SU-DHL-6 (cell line): ENCODE measurements around the gene EFCAB3.
"Not testable (repeated sequence)": the region's sequence is repeated elsewhere in the genome, so short reads cannot be mapped to it uniquely, and the experiment has no call there.

Experiments used
- H2AFZ ChIP-seq: fragments of 200-600 bp; sonication (generic); 2 replicates; pipeline ENCODE4 v1.6.1; 2014; ENCODE audit warnings: low read depth, mild to moderate bottlenecking, moderate library complexity, mixed read lengths, antibody characterized with exemption, low read length; ENCODE audit not compliant: severe bottlenecking
- H3F3A ChIP-seq: fragments of 200-600 bp; shearing (Covaris generic); 2 replicates; pipeline ENCODE4 v1.6.0; 2016; ENCODE audit warnings: antibody characterized with exemption, mild to moderate bottlenecking; ENCODE audit not compliant: insufficient read depth
- H3K27ac ChIP-seq: fragments of 200-600 bp; sonication (generic); 2 replicates; pipeline ENCODE4 v1.5.1; 2016; ENCODE audit warnings: low read depth, mild to moderate bottlenecking, low read length, moderate library complexity, mixed read lengths
- H3K27me3 ChIP-seq: fragments of 200-600 bp; sonication (generic), shearing (Covaris generic); 2 replicates; pipeline ENCODE4 v1.6.0; 2014; ENCODE audit warnings: mild to moderate bottlenecking, low read length
- H3K36me3 ChIP-seq: fragments of 200-600 bp; sonication (generic); 2 replicates; pipeline ENCODE4 v1.6.1; 2014; ENCODE audit warnings: mild to moderate bottlenecking, low read length, mixed read lengths
- H3K4me2 ChIP-seq: fragments of 300-600, 200-600 bp; shearing (Covaris generic), sonication (generic); 2 replicates; pipeline ENCODE4 v1.6.0; 2014; ENCODE audit warnings: low read length, low read depth, mild to moderate bottlenecking; ENCODE audit not compliant: poor library complexity, severe bottlenecking
- H3K4me3 ChIP-seq: fragments of 200-600 bp; sonication (generic); 2 replicates; pipeline ENCODE4 v1.5.1; 2014; ENCODE audit warnings: antibody characterized with exemption, low read length, mild to moderate bottlenecking, mixed read lengths; ENCODE audit not compliant: insufficient read depth, poor library complexity, severe bottlenecking
- H3K79me2 ChIP-seq: fragments of 200-600 bp; sonication (generic); 2 replicates; pipeline ENCODE4 v1.6.1; 2014; ENCODE audit warnings: mild to moderate bottlenecking, low read length, moderate library complexity; ENCODE audit not compliant: insufficient read depth
- H3K9ac ChIP-seq: fragments of 200-600 bp; sonication (generic); 2 replicates; pipeline ENCODE4 v1.7.0; 2014; ENCODE audit warnings: mild to moderate bottlenecking, low read length
- H3K9me2 ChIP-seq: fragments of 200-600 bp; sonication (generic); replicated peaks from 2 replicates; pipeline ENCODE4 v1.6.1; 2014; ENCODE audit warnings: low read length; ENCODE audit not compliant: insufficient read depth
- H3K9me3 ChIP-seq: fragments of 200-600 bp; sonication (generic); 2 replicates; pipeline ENCODE4 v1.6.1; 2014; ENCODE audit warnings: low read length, mixed read lengths; ENCODE audit not compliant: insufficient read depth
- H4K20me1 ChIP-seq: fragments of 200-600 bp; sonication (generic); 2 replicates; pipeline ENCODE4 v1.6.1; 2014; ENCODE audit warnings: low read depth, mild to moderate bottlenecking, antibody characterized with exemption, low read length, moderate library complexity, mixed read lengths
- CTCF ChIP-seq: fragments of 200-600 bp; sonication (generic); IDR thresholded peaks from one replicate; pipeline ENCODE4 v1.5.1; 2017; ENCODE audit warnings: antibody characterized with exemption, mild to moderate bottlenecking, low read length, moderate library complexity; ENCODE audit not compliant: insufficient read depth, poor library complexity, severe bottlenecking
- EZH2phosphoT487 ChIP-seq: fragments of 200-600 bp; sonication (generic), shearing (Covaris generic); conservative IDR thresholded peaks from 2 replicates; pipeline ENCODE4 v1.6.1; 2018; ENCODE audit warnings: mild to moderate bottlenecking, antibody characterized with exemption, low read length, moderate library complexity, mixed read lengths

Gene EFCAB3

DNA sequence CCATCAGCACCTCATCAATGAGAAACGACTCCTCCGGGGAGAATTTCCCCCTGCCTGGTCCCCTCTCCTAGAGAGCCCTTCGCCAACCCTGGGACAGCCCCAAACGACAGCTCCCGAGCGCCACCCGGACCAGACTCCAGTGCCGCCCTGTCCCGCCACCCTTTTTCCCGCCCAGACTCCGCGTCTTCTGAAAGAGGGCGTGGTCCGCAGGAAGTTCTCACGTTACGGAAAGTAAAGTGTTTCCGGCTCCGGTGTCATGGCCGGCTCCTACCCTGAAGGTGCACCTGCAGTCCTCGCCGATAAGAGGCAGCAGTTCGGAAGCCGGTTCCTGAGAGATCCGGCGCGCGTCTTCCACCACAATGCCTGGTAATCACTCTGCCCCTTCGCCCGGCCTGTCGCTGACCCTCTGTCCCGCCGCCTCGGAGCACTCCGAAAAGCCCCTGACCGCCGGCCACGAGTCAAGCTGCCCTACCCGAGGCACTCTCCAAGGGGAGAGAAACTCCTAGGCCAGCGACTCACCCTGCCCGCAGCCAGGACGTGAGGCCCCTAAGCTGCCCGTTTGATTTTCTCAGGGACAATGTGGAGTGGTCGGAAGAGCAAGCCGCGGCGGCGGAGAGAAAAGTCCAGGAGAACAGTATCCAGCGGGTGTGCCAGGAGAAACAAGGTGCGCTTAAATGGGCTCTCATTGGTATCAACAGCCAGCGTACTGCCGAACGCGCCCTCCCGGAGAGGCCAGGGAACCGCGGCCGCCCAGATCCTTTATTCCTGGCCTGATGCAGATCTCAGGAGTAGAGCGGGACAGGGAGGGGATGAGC lies 43.5 kb downstream of the EFCAB3 start, which contains the start of gene METTL2A:
TSS of gene METTL2A (plus strand) at position 251 of the 815 bp plus-strand sequence. CDS start at position 257, 6 bp downstream.
- H3F3A ChIP-seq, H3K36me3 ChIP-seq, H3K27me3 ChIP-seq, H3K9me3 ChIP-seq, H3K9me2 ChIP-seq, H4K20me1 ChIP-seq: not testable (repeated sequence)
- peak within 1 kb of the TSS; percentile 83 for H3K4me3 ChIP-seq
- peak within 1 kb of the TSS; percentile 60 for H3K27ac ChIP-seq
- peak within 1 kb of the TSS; percentile 91 for H3K4me2 ChIP-seq
- peak within 1 kb of the TSS; percentile 94 for H2AFZ ChIP-seq
- peaks cover 27% of the 10 kb centered on the region for H3K79me2 ChIP-seq
- peak; percentile 33 for TF ChIP-seq CTCF
- H3K9ac ChIP-seq: peak within 1 kb of the TSS; percentile 78

DNA sequence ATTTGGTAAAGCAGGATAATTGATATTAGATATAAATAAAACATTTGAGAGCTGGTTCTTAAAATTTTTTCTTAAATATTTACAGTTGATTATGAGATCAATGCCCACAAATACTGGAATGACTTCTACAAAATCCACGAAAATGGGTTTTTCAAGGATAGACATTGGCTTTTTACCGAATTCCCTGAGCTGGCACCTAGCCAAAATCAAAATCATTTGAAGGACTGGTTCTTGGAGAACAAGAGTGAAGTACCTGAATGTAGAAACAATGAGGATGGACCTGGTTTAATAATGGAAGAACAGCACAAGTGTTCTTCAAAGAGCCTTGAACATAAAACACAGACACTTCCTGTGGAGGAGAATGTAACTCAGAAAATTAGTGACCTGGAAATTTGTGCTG lies 45.9 kb downstream of the EFCAB3 start:
- H3K9me3 ChIP-seq, H3F3A ChIP-seq, H2AFZ ChIP-seq, H3K4me2 ChIP-seq, H3K4me3 ChIP-seq, H3K9ac ChIP-seq, H4K20me1 ChIP-seq, H3K9me2 ChIP-seq, H3K27me3 ChIP-seq, H3K36me3 ChIP-seq, H3K27ac ChIP-seq: not testable (repeated sequence)
- H3K79me2 ChIP-seq: peaks cover 30% of the 10 kb centered on the region

DNA sequence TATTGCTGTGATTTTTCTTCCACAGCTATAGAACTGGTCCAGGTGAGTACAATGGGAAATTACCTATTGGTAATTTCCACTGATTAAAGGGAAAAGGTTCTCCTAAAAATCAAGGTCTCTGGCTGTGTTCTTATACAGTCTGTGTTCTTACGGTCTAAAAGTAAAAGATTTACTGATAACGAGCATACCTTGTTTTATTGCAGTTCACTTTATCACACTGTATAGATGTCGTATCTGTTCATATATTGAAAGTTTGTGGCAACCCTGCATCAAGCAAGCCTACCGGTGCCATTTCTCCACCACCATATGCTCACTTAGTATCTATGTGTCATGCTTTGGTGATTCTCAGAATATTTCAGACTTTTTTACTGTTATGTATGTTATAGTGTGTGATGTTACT lies 54.9 kb downstream of the EFCAB3 start:
- not testable (repeated sequence) for H2AFZ ChIP-seq, H3K4me3 ChIP-seq, H3K27me3 ChIP-seq, H3K9me2 ChIP-seq, H3K36me3 ChIP-seq, H3K9me3 ChIP-seq, H3K4me2 ChIP-seq, H3K9ac ChIP-seq, H3K79me2 ChIP-seq, H3K27ac ChIP-seq, H4K20me1 ChIP-seq, H3F3A ChIP-seq

DNA sequence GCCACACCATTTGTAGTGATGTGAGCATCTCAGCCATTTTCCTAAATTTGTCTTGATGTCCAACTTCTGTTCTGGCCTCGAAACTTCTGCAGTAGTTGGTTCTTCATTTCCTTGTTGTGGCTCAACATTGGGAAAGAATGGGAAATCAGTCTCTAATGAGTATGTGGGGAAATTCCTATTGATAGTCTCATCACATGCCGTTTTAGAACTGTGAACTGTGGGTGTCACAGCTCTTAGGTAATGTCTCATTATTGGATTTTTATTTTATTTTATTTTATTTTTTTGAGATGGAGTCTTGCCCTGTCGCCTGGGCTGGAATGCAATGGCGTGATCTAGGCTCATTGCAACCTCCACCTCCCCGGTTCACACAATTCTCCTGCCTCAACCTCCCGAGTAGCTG lies 60.8 kb downstream of the EFCAB3 start:
- H3K27me3 ChIP-seq, H3K36me3 ChIP-seq, H3K9me2 ChIP-seq, H3K9ac ChIP-seq, H3K9me3 ChIP-seq, H4K20me1 ChIP-seq, H3K4me2 ChIP-seq, H2AFZ ChIP-seq, H3K27ac ChIP-seq, H3K79me2 ChIP-seq, H3K4me3 ChIP-seq, H3F3A ChIP-seq: not testable (repeated sequence)

DNA sequence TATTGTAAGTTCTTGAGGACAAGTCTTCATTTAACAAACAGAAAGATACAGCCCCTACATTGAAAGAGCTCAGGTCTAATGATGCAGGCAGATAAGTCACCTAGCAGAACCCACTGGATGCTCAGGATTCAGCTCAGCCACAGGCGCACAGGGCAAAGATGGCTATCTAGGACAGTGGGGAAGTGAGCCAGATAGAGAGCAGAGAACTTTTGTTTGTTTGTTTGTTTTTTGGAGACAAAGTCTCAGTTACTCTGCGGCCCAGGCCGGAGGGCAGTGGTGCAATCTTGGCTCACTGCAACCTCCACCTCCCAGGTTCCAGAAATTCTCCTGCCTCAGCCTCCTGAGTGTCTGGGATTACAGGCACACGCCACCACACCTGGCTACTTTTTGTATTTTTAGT lies 63.7 kb downstream of the EFCAB3 start:
- Histone ChIP-seq H3K36me3 (peaks cover 4% of the 10 kb centered on the region; the same call in 1 of the 2 replicates), H3K9me3 (no peaks in the 10 kb centered on the region), H4K20me1 (no peaks in the 10 kb centered on the region), H3K9me2 (no peaks in the 10 kb centered on the region), H3K27ac (no peak overlapping the region), H3K4me3 (no peak overlapping the region), H3K4me2 (no peak overlapping the region), H3K79me2 (no peaks in the 10 kb centered on the region), H3K9ac (no peak overlapping the region), H3K27me3 (no peaks in the 10 kb centered on the region), H3F3A (peaks cover 8% of the 10 kb centered on the region; the same call in 1 of the 2 replicates), H2AFZ (no peak overlapping the region)
- TF ChIP-seq CTCF (no peak), EZH2phosphoT487 (no peak)

DNA sequence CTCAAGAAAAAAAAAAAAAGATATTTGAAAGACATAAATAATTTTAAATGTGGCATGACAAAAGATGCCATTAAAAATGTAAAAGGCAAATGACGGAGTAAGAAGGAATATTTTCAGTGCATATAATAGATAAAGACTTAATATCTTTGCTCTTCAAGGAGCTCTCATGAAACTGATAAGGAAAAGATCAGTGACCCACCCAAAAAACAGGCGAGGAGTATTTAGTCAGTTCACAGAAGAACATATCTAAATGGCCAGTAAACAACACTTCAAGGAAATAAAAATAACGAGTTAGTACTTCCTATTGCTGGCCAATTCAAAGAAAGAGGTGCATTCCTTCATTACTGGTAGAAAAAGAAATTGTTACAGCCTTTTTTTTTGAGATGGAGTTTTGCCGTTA lies 65.4 kb downstream of the EFCAB3 start:
- not testable (repeated sequence) for H3K27me3 ChIP-seq, H3K36me3 ChIP-seq, H3K27ac ChIP-seq

More for the DNA sequence above, 65.4 kb downstream of the EFCAB3 start:
- H3K79me2 ChIP-seq, H3K4me2 ChIP-seq, H3K9me2 ChIP-seq, H3K9ac ChIP-seq, H3F3A ChIP-seq, H3K4me3 ChIP-seq, H3K9me3 ChIP-seq, H4K20me1 ChIP-seq, H2AFZ ChIP-seq: not testable (repeated sequence)
